ENCODE measurements around the gene KRTAP2-4.
"Not testable (repeated sequence)": the region's sequence is repeated elsewhere in the genome, so short reads cannot be mapped to it uniquely, and the experiment has no call there.

KRTAP2-4 gene

GRCh38 chr17:41088760-41089352 is 23.2 kb upstream of the KRTAP2-4 start:
- not testable (repeated sequence) for H3K27me3 Mint-ChIP-seq, H3K27ac Mint-ChIP-seq, H3K4me3 Mint-ChIP-seq, H3K4me1 Mint-ChIP-seq, H3K9me3 Mint-ChIP-seq, DNase-seq, H3K36me3 Mint-ChIP-seq
- peak; percentile 68 to 82 for ATAC-seq (replicated peaks)

- not testable (repeated sequence) for H3K9me3 Mint-ChIP-seq; H3K4me3 Mint-ChIP-seq; ATAC-seq (replicated peaks); H3K27ac Mint-ChIP-seq; H3K36me3 Mint-ChIP-seq; H3K4me1 Mint-ChIP-seq; DNase-seq
- peaks cover 9 to 16% of the 10 kb centered on the region in 2 donors for H3K27me3 Mint-ChIP-seq
Observed at GRCh38 chr17:41084100-41084856, 18.6 kb upstream of the KRTAP2-4 start, which contains the start of gene KRTAP4-7. TSS of gene KRTAP4-7 (plus strand) at chr17:41084150. CDS start at chr17:41084207, 57 bp downstream.

- not testable (repeated sequence) for H3K4me1 Mint-ChIP-seq; H3K4me3 Mint-ChIP-seq; H3K36me3 Mint-ChIP-seq; DNase-seq; H3K27ac Mint-ChIP-seq; H3K9me3 Mint-ChIP-seq; ATAC-seq (replicated peaks)
- H3K27me3 Mint-ChIP-seq: peaks cover 9 to 16% of the 10 kb centered on the region in 2 donors
Observed at GRCh38 chr17:41083427-41083826, 17.7 kb upstream of the KRTAP2-4 start.

GRCh38 chr17:41082626-41083025 is 16.9 kb upstream of the KRTAP2-4 start:
- no peaks in the 10 kb centered on the region for H3K36me3 Mint-ChIP-seq

GRCh38 chr17:41076788-41077187 is 11.1 kb upstream of the KRTAP2-4 start:
- ATAC-seq (replicated peaks): no peak
- no peak for DNase-seq
- H3K27me3 Mint-ChIP-seq: peaks cover 16 to 28% of the 10 kb centered on the region in 2 donors
- H3K36me3 Mint-ChIP-seq: no peaks in the 10 kb centered on the region
- peaks cover 0 to 5% of the 10 kb centered on the region in 2 donors for H3K4me1 Mint-ChIP-seq
- no peak overlapping the region for H3K27ac Mint-ChIP-seq
- peaks cover 0 to 5% of the 10 kb centered on the region in 2 donors for H3K9me3 Mint-ChIP-seq
- H3K4me3 Mint-ChIP-seq: no peak overlapping the region

More at GRCh38 chr17:41082626-41083025, 16.9 kb upstream of the KRTAP2-4 start:
- ATAC-seq (replicated peaks) (no peak), DNase-seq (no peak)
- Mint-ChIP-seq H3K27ac (no peak overlapping the region), H3K4me1 (no peaks in the 10 kb centered on the region), H3K27me3 (peaks cover 9 to 16% of the 10 kb centered on the region in 2 donors), H3K4me3 (no peak overlapping the region), H3K9me3 (no peaks in the 10 kb centered on the region)

- no peak for DNase-seq
- no peak overlapping the region for H3K4me3 Mint-ChIP-seq
- H3K4me1 Mint-ChIP-seq: peaks cover 0 to 7% of the 10 kb centered on the region in 2 donors
- peaks cover 0 to 5% of the 10 kb centered on the region in 2 donors for H3K9me3 Mint-ChIP-seq
- no peak overlapping the region for H3K27ac Mint-ChIP-seq
- H3K36me3 Mint-ChIP-seq: no peaks in the 10 kb centered on the region
- H3K27me3 Mint-ChIP-seq: peaks cover 11 to 19% of the 10 kb centered on the region in 2 donors
- no peak for ATAC-seq (replicated peaks)
Observed at GRCh38 chr17:41073676-41074075, 8.0 kb upstream of the KRTAP2-4 start.

- Mint-ChIP-seq H3K27me3 (peaks cover 11 to 14% of the 10 kb centered on the region in 2 donors), H3K4me3 (no peak overlapping the region), H3K4me1 (peaks cover 0 to 7% of the 10 kb centered on the region in 2 donors), H3K27ac (no peak overlapping the region), H3K9me3 (peaks cover 0 to 4% of the 10 kb centered on the region in 2 donors), H3K36me3 (no peaks in the 10 kb centered on the region)
- no peak for ATAC-seq (replicated peaks)
- DNase-seq: no peak
Observed at GRCh38 chr17:41071606-41072360, 6.1 kb upstream of the KRTAP2-4 start.

- no peak overlapping the region for H3K4me3 Mint-ChIP-seq
- H3K9me3 Mint-ChIP-seq: no peaks in the 10 kb centered on the region
- ATAC-seq (replicated peaks): no peak
- no peak overlapping the region for H3K27ac Mint-ChIP-seq
- peaks cover 0 to 5% of the 10 kb centered on the region in 2 donors for H3K4me1 Mint-ChIP-seq
- H3K27me3 Mint-ChIP-seq: peaks cover 0 to 4% of the 10 kb centered on the region in 2 donors
- no peak for DNase-seq
- no peaks in the 10 kb centered on the region for H3K36me3 Mint-ChIP-seq
Observed at GRCh38 chr17:41069031-41069430, 3.4 kb upstream of the KRTAP2-4 start.

- Mint-ChIP-seq H3K27ac (no peak overlapping the region), H3K9me3 (no peaks in the 10 kb centered on the region), H3K36me3 (no peaks in the 10 kb centered on the region), H3K4me1 (peaks cover 0 to 5% of the 10 kb centered on the region in 2 donors), H3K4me3 (no peak overlapping the region), H3K27me3 (peaks cover 0 to 3% of the 10 kb centered on the region in 2 donors)
- ATAC-seq (replicated peaks) (no peak), DNase-seq (no peak)
Observed at GRCh38 chr17:41067281-41067680, 1.6 kb upstream of the KRTAP2-4 start.

GRCh38 chr17:41065016-41065689 is 526 bp downstream of the KRTAP2-4 start:
- H3K9me3 Mint-ChIP-seq; DNase-seq; H3K36me3 Mint-ChIP-seq; H3K4me1 Mint-ChIP-seq; H3K4me3 Mint-ChIP-seq; H3K27ac Mint-ChIP-seq; ATAC-seq (replicated peaks): not testable (repeated sequence)
- peaks cover 6 to 13% of the 10 kb centered on the region in 2 donors for H3K27me3 Mint-ChIP-seq

GRCh38 chr17:41064301-41064700 is 1.4 kb downstream of the KRTAP2-4 start:
- no peak for ATAC-seq (replicated peaks)
- no peaks in the 10 kb centered on the region for H3K36me3 Mint-ChIP-seq
- no peaks in the 10 kb centered on the region for H3K9me3 Mint-ChIP-seq
- H3K27ac Mint-ChIP-seq: no peak overlapping the region
- peaks cover 3 to 4% of the 10 kb centered on the region in 2 donors for H3K4me1 Mint-ChIP-seq
- no peak for DNase-seq
- peaks cover 11 to 17% of the 10 kb centered on the region in 2 donors for H3K27me3 Mint-ChIP-seq
- H3K4me3 Mint-ChIP-seq: no peak overlapping the region

- no peak overlapping the region for H3K4me3 Mint-ChIP-seq
- H3K27ac Mint-ChIP-seq: no peak overlapping the region
- ATAC-seq (replicated peaks): no peak
- H3K4me1 Mint-ChIP-seq: peaks cover 2 to 5% of the 10 kb centered on the region in 2 donors
- no peak for DNase-seq
- no peaks in the 10 kb centered on the region for H3K9me3 Mint-ChIP-seq
- peaks cover 13 to 20% of the 10 kb centered on the region in 2 donors for H3K27me3 Mint-ChIP-seq
- no peaks in the 10 kb centered on the region for H3K36me3 Mint-ChIP-seq
Observed at GRCh38 chr17:41063449-41063848, 2.2 kb downstream of the KRTAP2-4 start.

GRCh38 chr17:41061964-41062363 is 3.7 kb downstream of the KRTAP2-4 start:
- H3K36me3 Mint-ChIP-seq: no peaks in the 10 kb centered on the region

More at GRCh38 chr17:41061964-41062363, 3.7 kb downstream of the KRTAP2-4 start:
- Mint-ChIP-seq H3K4me1 (peaks cover 2 to 5% of the 10 kb centered on the region in 2 donors), H3K9me3 (peaks cover 3% of the 10 kb centered on the region in 2 donors), H3K27ac (no peak overlapping the region), H3K27me3 (peaks cover 23 to 25% of the 10 kb centered on the region in 2 donors), H3K4me3 (no peak overlapping the region)
- ATAC-seq (replicated peaks) (no peak), DNase-seq (no peak)
